T-helper 1 cell (primary cell): Measurements from ENCODE around the gene RABGAP1L.

ENCODE experiments used
- DNase-seq, 5 donors: peaks; one replicate each; pipeline ENCODE4 v3.0.0-alpha.2; 2012 to 2020

The RABGAP1L gene

GRCh38 chr1:174976436-174977108 lies 817.3 kb downstream of the RABGAP1L start:
- peak in 1 of 5 donors; percentile 41 for DNase-seq

GRCh38 chr1:174982971-174983689 lies 823.8 kb downstream of the RABGAP1L start:
- DNase-seq: peak in 3 of 5 donors; percentile 35 to 57 (median 49)

DNA sequence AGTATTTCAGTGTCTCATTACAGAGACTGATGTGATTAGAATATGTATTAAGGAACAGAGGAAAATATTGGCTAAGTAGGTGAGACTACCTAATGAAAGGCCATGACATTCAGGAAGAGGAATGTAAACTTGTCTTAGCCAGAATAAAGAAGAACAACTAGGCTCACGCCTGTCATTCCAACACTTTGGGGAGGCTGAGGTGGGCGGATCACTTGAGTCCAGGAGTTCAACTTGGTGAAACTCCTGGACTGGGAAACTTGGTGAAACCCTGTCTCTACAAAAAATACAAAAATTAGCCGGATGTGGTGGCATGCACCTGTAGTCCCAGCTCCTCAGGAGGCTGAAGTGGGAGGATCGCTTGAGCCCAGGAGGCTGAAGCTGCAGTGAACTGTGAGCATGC lies 825.6 kb downstream of the RABGAP1L start:
- no peak for DNase-seq

- DNase-seq: no peak
These were observed 829.2 kb downstream of the RABGAP1L start for GRCh38 chr1:174988539-174988938.

DNA sequence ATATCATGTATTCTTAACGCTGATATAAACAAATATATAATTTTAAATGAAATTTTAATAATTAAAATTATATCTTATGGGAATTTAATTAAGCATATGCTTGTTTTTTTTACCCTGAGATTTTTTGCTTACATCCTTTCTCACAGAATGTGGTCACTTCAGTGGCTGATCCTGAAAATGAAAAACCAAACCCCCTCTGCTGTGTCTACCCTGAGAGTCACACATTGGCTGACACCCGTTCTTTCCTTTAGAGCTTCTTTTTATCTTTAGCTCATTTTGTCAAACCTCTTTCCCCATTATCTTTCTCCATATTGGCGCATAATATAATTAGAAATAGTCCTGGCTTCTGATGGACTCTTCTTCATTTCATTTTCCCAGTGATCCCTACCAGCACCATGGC lies 829.7 kb downstream of the RABGAP1L start:
- no peak for DNase-seq

GRCh38 chr1:174989536-174990220 lies 830.4 kb downstream of the RABGAP1L start:
- no peak for DNase-seq

DNA sequence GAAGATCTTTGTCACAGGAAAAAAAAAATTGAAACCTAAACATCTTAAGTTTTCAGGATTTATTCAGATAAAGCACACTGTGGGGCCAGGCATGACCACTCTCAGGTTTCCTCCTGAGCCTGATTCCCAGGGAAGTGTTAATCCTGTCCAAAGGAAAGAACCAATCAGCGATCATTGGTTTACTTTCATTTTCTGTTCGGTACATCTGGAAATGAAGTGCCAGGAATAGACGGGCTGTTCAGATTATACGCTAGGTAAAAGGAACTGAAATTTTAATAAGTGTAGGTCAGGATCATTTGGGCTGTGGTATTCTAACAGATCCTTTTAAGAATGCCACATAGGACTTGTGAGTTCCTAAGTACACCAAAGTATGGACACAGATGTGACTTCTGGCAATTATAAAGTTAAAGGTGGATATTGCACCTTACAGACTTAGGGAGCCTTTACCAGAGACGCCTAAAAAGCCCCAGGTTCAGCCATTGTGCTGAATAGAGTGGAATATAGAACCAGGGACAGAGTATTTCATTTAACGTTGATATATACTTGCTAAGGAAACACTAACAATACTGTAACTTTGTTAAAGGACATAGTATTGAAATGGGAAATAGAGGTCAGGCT lies 831.2 kb downstream of the RABGAP1L start:
- DNase-seq: peak in 1 of 5 donors; percentile 32

DNA sequence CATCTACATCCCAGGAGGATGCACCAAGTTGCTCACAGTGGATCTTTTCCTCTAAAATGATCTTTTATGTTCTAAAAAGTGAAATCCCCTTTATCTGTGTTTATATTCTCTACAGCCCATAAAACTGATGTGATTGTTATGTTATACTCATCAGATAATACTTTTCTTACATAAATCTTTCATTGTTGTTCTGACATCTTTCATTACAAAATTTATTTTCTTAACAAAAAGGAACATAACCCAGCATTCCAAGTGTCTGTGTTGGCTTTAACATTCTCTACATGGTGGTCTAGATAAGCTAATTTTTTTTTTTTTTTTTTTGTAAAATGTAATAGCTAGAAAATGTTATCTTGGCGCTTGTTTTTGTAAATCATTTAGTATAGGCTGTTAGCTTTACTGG lies 832.2 kb downstream of the RABGAP1L start:
- DNase-seq: no peak

GRCh38 chr1:174995121-174995520 lies 835.8 kb downstream of the RABGAP1L start:
- DNase-seq: no peak

GRCh38 chr1:174995916-174996315 lies 836.6 kb downstream of the RABGAP1L start:
- DNase-seq: no peak

- no peak for DNase-seq
These were observed 837.2 kb downstream of the RABGAP1L start for GRCh38 chr1:174996476-174996875.

- no peak for DNase-seq
These were observed 837.7 kb downstream of the RABGAP1L start for GRCh38 chr1:174997041-174997440.

DNA sequence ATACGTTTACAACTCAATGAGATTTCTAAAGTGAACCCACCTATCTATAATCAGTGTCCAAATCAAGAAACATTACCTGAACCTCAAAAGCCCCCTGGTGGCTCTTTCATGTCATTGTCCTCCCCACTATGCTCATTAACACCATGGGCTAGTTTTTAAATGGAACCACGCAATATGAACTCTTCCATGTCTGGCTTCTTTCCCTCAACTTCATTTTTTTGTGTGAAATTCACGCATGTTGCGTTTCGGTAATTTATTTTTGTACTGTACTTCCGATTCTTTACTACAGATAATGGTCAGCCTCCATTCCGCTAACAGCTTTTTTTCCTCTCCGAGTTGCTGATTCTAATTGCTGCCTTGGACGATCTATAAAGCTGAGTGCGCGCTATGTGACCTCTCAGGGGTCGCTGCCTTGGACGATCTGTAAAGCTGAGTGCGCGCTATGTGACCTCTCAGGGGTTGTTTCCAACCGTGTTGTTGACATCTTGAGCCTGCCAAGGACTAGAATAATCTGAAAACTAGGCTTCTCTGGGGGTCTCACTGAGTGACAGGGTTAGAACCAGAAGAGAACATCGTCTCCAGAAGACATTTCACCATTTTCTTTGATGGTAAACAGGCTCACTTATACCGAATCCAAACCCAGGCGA lies 839.4 kb downstream of the RABGAP1L start:
- peak in 4 of 5 donors; percentile 27 to 74 (median 36) for DNase-seq

DNA sequence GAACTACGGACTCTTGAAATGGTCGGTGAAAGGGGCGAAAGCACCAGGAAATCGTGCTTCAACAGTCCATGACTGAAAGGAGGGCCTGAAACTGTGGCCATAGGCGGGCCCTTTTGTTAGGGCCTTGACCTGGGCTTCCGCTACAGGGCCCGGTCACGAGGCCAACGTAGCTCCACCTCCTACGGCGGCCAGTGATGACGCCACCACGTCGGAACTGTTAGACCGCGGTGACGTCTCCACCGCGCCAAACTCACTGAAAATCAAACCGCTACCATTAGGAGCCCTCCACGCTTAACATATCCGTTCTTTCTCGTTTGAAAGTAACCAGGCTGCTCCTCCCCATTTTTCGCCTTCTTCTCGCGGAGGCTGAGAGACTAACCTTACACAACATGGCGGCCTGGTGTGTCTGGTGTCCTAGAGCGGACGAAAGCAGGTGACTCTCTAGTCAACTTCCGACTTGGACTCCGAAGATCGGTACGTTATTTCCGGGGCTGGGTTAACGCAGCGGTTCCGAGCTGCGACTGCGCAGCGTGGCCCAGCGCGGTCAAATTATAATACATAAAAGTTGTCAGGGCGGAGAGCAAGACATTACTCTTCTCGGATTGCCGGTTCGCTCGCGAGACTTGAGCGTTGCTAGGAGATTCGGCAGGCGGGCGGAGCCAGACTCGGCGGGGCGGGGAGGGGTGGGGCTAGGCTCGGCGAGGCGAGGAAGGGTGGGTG lies 840.1 kb downstream of the RABGAP1L start:
- peak; percentile 96 to 99 (median 97) for DNase-seq

DNA sequence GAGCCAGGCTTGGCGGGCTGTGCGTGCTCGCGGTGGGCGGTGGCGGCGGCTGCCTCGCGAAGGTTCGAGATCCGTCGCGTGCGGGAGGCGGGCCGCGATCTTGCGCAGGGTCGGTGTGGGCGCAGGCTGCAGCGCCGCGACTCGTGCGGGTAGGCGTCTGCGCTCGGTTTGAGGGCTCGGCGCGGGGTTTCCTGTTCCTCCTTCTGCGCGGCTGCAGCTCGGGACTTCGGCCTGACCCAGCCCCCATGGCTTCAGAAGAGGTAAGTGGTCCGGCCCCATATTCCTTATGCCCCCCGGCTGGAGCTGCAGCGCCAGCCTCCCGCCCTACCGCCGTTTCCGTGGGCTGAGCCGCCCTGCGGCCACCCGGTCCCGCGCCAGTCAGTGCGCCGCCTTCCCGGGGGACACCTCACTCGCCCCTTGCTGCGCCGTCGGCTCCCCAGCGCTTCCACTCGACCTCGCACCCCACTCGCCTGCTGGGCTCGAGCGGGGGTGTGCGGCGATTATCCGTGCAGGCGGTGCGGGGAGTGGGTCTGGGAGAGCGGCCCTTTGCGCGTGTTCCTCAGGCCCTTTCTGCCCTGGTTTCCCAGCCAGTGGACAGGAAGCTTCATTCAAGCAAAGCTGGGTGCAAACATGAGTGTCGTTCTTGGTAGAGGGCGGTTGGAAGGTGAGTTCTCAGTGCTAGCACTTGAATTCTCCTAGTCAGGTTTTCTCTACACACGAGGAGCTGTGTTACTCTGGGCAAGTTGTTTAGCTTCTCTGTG lies 840.8 kb downstream of the RABGAP1L start, which contains the start of gene CACYBP:
CACYBP (plus strand) TSS at position 12 of the 761 bp plus-strand sequence; CDS start at position 246, 234 bp downstream.
- peak in 3 of 5 donors; percentile 37 to 53 (median 38) for DNase-seq

GRCh38 chr1:175000697-175001187 lies 841.4 kb downstream of the RABGAP1L start:
- DNase-seq: peak in 1 of 5 donors; percentile 28

DNA sequence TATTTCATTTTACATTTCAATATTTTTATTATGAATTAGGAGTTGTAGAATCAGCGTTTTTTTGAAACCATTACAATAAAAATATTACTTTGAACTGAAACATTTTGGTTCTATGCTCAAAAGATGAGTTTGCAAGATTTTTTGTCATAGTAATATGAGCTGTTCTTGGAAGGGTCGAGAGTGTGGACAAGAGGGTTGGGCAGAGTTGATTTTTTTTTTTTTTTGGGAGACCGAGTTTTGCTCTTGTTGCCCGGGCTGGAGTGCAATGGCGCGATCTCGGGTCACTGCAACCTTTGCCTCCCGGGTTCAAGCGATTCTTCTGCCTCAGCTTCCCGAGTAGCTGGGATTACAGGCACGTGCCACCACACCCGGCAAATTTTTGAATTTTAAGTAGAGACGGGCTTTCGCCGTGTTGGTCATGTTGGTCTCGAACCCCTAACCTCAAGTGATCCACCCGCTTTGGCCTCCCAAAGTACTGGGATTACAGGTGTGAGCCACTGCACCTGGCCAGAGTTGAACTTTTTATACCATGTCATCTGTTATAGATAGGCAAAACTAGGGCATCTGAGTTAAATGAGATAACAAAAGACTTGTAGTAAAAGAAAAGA lies 843.7 kb downstream of the RABGAP1L start:
- DNase-seq: no peak

- no peak for DNase-seq
These were observed 844.2 kb downstream of the RABGAP1L start for GRCh38 chr1:175003521-175003920.

DNA sequence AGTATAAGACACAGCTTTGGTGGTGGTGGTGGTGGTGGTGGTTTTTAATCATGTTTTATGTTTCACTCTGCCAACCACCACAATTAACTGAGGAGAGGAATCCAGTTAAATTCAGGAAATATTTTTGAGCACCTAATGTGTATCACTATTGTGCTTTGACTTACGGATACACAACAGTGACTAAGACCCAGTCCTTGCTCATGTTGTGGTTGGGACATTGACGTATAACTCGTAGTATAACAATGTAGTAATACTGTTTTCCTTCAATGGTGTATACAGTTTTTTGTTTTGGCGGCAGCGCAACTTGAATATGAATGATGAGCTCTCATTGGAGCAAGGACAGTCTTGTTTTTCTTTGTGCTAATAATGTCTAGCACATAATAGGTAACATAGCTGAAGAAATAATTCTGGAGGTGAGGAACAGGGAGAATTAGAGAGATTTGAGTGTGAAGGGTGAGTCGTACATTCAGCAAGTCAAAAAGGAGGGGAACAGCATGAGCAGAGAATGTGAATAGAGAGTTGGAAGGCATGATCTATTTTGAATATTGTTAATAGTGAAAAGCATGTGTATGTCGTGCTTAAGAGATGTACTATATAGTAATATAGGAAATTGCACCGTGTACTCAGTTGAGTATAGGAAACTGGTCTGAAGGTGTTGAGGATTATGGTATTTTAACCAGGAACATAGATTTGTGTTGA lies 845.9 kb downstream of the RABGAP1L start:
- DNase-seq: no peak

DNA sequence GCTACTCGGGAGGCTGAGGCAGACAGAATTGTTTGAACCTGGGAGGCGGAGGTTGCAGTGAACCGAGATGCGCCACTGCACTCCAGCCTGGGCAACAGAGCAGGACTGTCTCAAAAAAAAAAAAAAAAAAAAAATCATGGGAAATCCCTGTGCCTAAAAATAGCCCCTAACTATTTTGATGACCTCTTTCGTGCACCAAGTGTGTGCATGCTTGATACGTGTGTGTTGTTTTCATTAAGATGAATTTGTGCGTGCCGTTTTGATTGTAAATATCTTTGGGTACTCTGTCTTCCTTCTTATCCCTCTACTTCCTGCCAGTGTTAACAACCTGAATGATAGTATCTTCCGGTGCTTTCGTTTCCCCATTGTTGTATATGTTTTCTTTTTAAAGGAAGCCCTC lies 850.2 kb downstream of the RABGAP1L start:
- DNase-seq: no peak
